ENCODE results near the gene PITPNB. TPM values are rescaled to one million over a fixed set of nuclear protein-coding genes. Genes with fewer than 3 reads are reported as not detected.

PITPNB gene
- total RNA-seq, 1 donor from 2014 or later = 93.0 TPM

DNA sequence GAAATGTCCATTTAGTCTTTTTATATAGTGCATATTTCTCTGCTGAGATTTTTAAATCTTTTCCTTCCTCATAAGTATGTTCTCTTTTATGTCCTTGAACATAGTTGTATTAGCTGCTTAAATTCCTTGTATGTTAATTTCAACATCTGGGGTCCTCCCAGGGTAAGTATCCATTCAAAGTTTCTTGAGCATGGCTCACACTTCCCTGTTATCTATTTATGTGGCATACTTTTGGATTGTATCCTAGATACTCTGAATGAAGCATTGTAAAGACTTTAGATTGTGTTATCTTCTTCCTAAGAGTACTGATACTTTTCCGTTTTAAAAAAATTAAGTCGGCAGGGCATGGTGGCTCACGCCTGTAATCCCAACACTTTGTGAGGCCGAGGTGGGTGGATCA, 28.4 kb upstream of the PITPNB start:
- Mint-ChIP-seq H3K27me3 (ENCODE audit: low read depth) (no peaks in the 10 kb centered on the region), H3K4me1 (peaks cover 5% of the 10 kb centered on the region), H3K36me3 (peaks cover 8% of the 10 kb centered on the region), H3K27ac (no peak overlapping the region), H3K9me3 (no peaks in the 10 kb centered on the region), H3K4me3 (no peak overlapping the region)
- TF ChIP-seq, protein P1, sequence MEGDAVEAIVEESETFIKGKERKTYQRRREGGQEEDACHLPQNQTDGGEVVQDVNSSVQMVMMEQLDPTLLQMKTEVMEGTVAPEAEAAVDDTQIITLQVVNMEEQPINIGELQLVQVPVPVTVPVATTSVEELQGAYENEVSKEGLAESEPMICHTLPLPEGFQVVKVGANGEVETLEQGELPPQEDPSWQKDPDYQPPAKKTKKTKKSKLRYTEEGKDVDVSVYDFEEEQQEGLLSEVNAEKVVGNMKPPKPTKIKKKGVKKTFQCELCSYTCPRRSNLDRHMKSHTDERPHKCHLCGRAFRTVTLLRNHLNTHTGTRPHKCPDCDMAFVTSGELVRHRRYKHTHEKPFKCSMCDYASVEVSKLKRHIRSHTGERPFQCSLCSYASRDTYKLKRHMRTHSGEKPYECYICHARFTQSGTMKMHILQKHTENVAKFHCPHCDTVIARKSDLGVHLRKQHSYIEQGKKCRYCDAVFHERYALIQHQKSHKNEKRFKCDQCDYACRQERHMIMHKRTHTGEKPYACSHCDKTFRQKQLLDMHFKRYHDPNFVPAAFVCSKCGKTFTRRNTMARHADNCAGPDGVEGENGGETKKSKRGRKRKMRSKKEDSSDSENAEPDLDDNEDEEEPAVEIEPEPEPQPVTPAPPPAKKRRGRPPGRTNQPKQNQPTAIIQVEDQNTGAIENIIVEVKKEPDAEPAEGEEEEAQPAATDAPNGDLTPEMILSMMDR (IDR thresholded peaks at IDR 0.05; ENCODE audit: unreplicated experiment) = no peak
- DNase-seq (ENCODE audit: low spot score in 2 of 2, unreplicated experiment in 2 of 2) = no peak

DNA sequence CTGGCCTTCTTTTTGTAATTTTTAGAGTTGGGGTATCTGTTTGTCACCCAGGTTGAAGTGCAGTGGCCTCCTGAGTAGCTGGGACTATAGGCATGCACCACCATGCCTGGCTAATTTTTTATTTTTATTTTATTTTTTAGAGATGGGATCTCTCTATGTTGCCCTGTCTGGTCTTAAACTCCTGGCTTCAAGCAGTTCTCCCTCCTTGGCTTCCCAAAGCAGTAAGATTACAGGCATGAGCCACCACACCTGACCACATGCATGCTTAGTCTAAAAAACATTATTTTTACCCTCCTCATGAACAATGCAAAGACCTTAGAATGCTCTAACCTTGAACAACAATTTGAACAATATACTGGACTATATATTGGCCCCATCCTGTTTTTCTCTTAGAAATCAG, 22.1 kb upstream of the PITPNB start:
- Mint-ChIP-seq H3K36me3 (peaks cover 15% of the 10 kb centered on the region), H3K9me3 (no peaks in the 10 kb centered on the region), H3K27me3 (ENCODE audit: low read depth) (no peaks in the 10 kb centered on the region), H3K4me1 (no peaks in the 10 kb centered on the region), H3K27ac (no peak overlapping the region), H3K4me3 (no peak overlapping the region)
- TF ChIP-seq, protein P1 (IDR thresholded peaks at IDR 0.05; ENCODE audit: unreplicated experiment) = no peak
- DNase-seq (ENCODE audit: low spot score in 2 of 2, unreplicated experiment in 2 of 2) = no peak

GRCh38 chr22:27937453-27937852, 18.4 kb upstream of the PITPNB start:
- DNase-seq (ENCODE audit: low spot score in 2 of 2, unreplicated experiment in 2 of 2) = no peak
- H3K27me3 Mint-ChIP-seq (ENCODE audit: low read depth) = no peaks in the 10 kb centered on the region

GRCh38 chr22:27935897-27936296, 16.8 kb upstream of the PITPNB start:
- H3K36me3 Mint-ChIP-seq = peaks cover 22% of the 10 kb centered on the region
- TF ChIP-seq, protein P1 (IDR thresholded peaks at IDR 0.05; ENCODE audit: unreplicated experiment) = no peak
- no peak overlapping the region for H3K4me3 Mint-ChIP-seq
- no peaks in the 10 kb centered on the region for H3K9me3 Mint-ChIP-seq
- H3K4me1 Mint-ChIP-seq = peaks cover 8% of the 10 kb centered on the region
- no peak overlapping the region for H3K27ac Mint-ChIP-seq
- no peaks in the 10 kb centered on the region for H3K27me3 Mint-ChIP-seq (ENCODE audit: low read depth)
- DNase-seq (ENCODE audit: low spot score in 2 of 2, unreplicated experiment in 2 of 2) = no peak

More at GRCh38 chr22:27937453-27937852, 18.4 kb upstream of the PITPNB start:
- Mint-ChIP-seq H3K4me3 (no peak overlapping the region), H3K27ac (no peak overlapping the region), H3K4me1 (peaks cover 6% of the 10 kb centered on the region), H3K36me3 (peaks cover 30% of the 10 kb centered on the region), H3K9me3 (no peaks in the 10 kb centered on the region)
- TF ChIP-seq, protein P1 (IDR thresholded peaks at IDR 0.05; ENCODE audit: unreplicated experiment) = no peak

DNA sequence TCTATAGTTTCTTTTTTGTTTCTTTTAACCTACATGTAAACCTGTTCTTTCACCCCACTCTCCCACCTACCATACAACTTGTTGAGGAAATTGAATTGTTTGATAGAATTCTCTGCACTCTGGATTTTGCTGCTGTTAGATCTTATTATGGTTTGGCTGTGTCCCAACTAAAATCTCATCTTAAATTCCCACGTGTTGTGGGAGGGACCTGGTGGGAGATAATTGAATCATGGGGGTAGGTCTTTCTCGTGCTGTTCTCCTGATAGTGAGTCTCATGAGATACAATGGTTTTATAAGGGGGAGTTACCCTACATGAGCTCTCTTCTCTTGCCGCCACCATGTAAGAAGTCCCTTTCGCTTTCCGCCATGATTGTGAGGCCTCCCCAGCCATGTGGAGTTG, 15.0 kb upstream of the PITPNB start:
- Mint-ChIP-seq H3K4me1 (peaks cover 18% of the 10 kb centered on the region), H3K27me3 (ENCODE audit: low read depth) (no peaks in the 10 kb centered on the region), H3K9me3 (no peaks in the 10 kb centered on the region), H3K4me3 (no peak overlapping the region), H3K36me3 (peaks cover 20% of the 10 kb centered on the region), H3K27ac (no peak overlapping the region)
- DNase-seq (ENCODE audit: low spot score in 2 of 2, unreplicated experiment in 2 of 2) = no peak
- TF ChIP-seq, protein P1 (IDR thresholded peaks at IDR 0.05; ENCODE audit: unreplicated experiment) = no peak
